GM18873 (cell line): ENCODE measurements around the gene RPL23.

Experiments used
- ATAC-seq: cut with Tn5 transposase; IDR thresholded peaks from one replicate; pipeline ENCODE4 v1.9.1; 2021; ENCODE audit warnings: mild to moderate bottlenecking, moderate library complexity, moderate number of reproducible peaks; ENCODE audit not compliant: unreplicated experiment, low FRiP score

RPL23 gene

DNA sequence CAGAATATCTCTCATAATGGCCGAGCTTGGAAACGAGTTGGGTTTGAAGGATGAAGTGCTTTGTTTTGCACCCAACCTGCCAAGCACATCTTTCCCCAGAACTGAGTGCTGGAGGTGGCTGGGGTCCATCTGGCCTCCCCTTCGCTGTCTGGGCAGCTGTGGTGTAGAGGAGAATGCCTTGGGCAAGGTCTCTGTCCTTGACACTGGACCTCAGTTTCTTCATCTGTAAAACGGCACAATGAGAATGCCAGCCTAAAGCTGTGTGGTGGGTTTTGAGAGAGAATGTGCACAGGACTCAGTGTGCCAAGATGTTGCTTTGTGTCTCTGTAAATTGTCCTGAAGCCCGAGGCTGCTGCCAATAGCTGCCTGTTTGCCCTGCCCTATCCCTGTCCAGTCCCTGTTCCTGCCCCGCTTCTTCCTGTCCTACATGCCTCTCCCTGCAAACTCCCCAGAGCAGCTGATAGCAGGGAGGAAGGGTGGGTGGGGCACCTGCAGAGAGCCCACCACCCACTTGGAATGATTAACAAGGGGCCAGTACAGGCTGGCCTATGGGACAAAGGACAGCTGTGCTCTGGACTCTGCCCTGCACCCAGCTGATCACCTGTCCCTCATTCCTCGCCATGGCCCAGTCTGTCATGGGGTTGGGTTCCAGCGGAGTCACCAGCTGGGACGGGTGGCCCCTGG, 31.7 kb upstream of the RPL23 start:
- no peak for ATAC-seq

GRCh38 chr17:38883592-38884526, 30.3 kb upstream of the RPL23 start:
- ATAC-seq = no peak

DNA sequence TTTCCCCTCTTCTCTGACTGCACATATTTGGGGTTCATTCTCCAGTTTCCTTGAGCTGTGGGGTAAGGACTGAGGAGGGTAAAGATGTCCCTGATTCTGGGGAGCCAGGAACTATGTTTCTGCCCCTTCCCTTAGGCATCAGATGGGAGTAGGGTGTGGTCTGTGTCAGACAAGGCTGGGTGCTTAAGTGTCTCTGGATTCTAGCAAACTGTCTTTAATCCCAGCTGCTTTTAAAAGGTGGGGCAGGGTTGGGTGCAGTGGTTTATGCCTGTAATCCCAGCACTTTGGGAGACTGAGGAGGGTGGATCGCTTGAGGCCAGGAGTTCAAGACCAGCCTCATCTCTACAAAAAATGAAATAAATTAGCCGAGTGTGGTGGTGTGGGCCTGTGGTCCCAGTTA, 29.3 kb upstream of the RPL23 start:
- no peak for ATAC-seq

GRCh38 chr17:38881600-38882191, 28.2 kb upstream of the RPL23 start:
- ATAC-seq = no peak

GRCh38 chr17:38879878-38880665, 26.6 kb upstream of the RPL23 start:
- no peak for ATAC-seq

DNA sequence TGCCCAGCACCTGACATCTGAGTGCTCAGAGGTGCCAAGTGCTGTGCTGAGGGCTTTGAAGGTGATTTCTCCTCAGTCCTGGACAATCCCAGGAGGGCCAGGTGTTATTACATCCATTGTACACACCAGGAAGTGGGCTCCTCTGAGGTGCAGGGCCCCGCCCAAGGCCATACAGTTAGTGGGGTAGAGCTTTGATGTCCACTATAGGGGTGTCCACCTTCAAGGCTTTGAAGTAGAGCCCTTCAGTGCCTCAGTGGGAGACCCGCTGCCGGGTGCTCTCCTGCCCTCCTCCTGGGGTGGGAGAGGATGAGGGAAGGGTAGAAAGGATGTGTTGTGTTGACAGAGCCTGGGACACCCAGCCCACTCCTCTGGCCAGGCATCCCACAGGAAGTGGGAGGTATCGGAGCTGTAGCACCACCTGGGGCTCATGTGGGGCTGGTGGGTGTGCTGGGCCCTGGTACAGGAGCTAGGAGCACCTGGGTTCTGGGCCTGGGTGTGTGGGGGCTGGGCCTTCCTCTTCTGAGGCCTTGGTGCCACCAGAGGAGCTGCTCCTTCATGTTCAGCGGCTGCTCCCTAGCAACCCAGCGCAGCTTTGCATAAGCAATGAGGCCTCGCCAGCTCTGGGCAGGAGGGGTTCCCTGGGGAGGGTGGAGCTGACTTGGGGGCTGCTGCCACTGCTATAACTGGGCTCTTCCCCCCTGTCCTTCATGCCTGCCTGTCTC, 23.8 kb upstream of the RPL23 start:
- no peak for ATAC-seq

GRCh38 chr17:38875477-38876075, 22.1 kb upstream of the RPL23 start:
- no peak for ATAC-seq

GRCh38 chr17:38874505-38875400, 21.2 kb upstream of the RPL23 start:
- ATAC-seq = no peak

DNA sequence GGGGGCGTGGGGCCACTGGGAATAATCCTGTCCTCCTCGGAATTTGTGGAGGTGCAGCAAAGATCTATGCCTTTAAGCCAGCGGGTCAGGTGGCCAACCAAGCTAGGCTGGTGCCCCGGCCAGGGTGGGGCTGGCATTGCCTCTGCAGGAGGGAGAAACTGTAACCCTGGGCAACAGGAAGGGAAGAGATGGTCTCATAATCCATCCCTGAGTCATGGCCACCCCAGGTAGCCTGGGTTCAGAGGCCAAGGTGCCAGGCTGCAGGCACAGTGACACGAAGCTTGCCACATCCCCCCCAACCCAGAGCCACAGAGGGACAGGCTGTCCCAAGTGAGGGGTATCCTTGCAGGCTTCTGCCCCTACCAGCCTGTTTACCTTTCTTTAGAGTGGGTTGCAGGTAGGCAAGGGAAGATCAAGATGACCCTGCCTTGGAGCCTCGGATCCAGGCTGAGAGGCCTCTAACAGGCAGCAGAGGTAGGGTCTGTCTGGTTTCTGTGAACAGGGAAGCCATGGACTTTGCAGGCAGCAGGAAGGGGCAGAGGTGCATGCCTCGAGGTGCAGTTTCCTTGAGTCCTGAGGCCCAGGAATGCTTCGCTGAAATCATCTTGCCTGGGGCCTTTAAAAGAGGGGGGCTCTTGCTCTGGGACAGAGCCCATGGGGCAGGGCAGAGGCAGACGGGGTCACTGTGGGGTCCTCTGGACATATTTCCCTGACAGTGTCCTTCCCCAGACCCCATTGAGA, 20.3 kb upstream of the RPL23 start:
- no peak for ATAC-seq

GRCh38 chr17:38872671-38873385, 19.3 kb upstream of the RPL23 start:
- ATAC-seq = no peak

DNA sequence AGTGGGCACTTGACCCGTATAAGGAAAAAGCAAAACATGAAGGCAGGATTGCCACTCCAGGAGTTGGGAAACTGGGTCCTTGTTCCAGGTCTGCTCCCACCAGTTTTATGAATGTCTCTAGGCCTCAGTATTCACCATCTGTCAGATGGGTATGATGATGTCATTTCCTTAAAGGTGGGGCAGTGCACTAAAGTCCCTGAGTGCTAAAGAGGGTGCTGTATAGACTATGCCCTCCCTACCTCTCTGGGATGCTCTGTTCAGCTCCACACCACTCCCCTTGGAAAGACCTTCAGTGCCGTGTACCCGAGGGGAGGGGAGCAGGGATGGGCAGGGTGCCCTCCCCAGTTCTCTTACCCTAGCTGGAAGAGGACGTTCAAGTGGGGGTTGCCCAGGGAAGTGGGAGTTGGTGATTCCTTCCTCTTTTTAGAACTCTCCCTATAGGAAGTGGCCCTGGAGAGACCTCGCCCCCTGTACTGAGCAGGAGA, 18.5 kb upstream of the RPL23 start:
- ATAC-seq = no peak

DNA sequence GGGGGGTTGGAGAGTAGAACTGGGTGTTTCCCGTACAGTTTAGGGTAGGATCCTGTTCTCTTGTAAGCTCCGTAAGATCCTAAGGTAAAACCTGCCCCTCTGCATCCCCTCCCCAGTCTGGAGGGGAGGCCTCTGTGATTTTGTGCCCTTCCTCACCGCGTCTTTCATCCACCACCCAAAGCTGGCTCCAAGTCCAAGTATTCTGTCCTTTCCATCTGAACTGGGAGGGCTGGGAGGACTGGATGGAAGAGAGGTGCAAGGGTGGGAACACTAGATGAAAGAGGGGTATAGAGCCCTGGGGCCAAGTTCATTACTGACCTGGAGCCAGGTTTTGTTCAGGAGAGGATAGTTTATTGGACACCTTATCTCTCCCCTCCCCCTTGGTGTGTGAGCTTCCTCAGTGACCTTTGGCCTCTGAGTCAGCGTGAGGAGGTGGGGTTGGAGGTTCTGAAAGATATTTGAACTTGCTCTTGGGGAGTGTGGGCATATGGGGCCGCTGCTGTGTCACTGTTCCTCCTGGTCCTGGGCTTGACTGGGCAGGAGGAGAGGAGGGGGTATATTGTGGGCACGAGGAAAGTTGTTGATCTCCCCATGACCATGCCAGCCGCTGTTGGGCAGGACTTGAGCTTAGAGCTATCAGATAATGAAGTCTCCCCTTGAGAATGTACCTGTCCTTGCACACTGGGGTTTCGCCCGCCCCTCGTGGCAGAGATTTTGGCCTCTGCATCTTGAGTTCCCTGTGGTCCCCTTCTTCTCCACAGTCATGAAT, 17.9 kb upstream of the RPL23 start:
- no peak for ATAC-seq

DNA sequence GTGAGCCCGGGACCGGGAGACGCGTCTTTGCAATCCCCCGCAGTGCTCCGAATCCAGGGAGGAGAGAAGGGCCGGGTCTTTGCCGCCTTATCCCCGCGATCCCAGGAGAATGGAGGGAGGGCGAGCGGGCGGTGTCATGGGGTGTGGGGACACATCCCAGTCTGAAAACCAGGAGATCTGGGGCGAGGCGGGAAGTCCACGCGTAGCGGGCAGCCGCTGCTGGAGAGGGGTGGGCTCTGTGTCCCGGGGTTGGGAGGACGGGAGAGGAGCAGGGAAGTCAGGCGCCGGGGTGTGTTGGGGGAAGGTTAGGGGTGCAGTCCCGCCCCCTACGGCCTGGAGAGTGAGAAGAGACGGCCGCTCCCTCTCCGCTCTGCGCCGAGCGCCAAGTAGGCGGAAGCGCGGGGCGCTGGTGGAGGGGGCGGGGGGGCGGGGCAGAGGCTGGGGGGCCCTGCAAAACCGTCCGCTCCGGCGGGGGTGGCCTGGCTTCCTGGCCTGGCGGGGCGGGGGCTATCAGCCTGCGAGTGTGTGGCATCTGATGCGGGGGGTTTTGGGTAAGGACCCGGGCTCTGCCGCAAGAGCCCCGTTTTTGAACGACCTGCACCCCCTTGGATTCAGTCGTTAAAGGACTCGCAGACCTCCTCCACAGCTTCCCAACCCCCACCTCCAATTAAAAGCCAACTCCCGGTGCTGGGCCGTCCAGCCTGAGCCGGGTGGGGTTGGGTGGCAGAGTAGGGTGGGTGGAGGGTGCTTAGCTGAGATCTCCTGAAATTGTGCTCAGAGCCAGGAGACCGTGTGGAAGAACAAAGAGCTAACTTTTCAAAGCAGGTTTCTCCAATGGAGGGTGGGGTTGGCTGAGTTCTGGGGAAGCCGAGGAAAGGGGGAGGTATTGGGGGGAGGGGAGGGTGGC, 17.0 kb upstream of the RPL23 start:
- ATAC-seq = no peak

DNA sequence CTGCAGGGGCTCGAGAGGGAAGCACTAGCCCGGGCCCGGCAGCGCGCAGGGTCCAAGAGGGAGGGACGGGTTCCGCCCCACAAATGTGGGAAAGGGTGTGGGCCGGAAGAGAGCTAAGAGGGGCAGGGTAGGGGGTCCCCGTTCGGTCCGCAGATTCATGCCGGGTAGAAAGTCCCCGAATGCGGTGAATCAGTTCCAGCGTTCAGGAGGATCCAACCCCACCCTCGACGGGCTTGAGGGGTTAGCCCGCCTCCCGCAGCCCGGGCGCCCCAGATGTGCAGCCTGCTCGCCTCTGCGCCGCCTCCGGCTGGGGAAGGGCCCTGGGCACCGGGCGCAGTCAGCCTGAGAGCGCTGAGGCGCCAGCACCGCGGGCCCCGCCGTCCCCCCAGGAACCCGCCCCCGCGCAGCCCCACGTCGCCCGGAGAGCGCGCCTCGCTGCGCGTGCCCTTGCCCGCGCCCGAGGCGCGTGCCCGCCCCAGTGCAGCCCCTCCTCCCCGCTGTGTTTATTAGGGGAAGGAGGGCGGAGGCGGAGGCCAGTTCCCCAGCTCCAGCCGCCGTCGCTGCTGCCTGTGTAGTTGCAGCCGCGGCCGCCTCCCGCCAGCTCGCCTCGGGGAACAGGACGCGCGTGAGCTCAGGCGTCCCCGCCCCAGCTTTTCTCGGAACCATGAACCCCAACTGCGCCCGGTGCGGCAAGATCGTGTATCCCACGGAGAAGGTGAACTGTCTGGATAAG, 16.2 kb upstream of the RPL23 start, which contains the start of gene LASP1:
LASP1 (plus strand) TSS at position 533 of the 733 bp plus-strand sequence; CDS start at position 665, 132 bp downstream.
- peak; percentile 32 for ATAC-seq
